Stimulated activated CD4-positive, alpha-beta T cell treated with anti-CD3 and anti-CD28 coated beads, Interleukin-15, amount 100 ng/mL, for 1 hour (primary cell): ENCODE results near the gene NUMA1.

Experiments used
- DNase-seq, 2 donors: peaks; one replicate each; pipeline ENCODE4 v3.0.0-alpha.2; 2020; ENCODE audit warnings: low read depth in 1 of 2, low spot score in 1 of 2

Gene NUMA1

GRCh38 chr11:71971680-71972079, 108.7 kb downstream of the NUMA1 start:
- DNase-seq, result no peak

- no peak for DNase-seq
These were observed 115.7 kb downstream of the NUMA1 start for GRCh38 chr11:71964641-71965040.

- DNase-seq, result no peak
These were observed 116.9 kb downstream of the NUMA1 start for GRCh38 chr11:71963468-71963867.

GRCh38 chr11:71962428-71963038, 117.8 kb downstream of the NUMA1 start:
- no peak for DNase-seq

GRCh38 chr11:71955898-71956456, 124.4 kb downstream of the NUMA1 start:
- DNase-seq, result no peak
